BLaER1 treated with 17β-estradiol and CSF1 and Interleukin-3, amounts not matched to agents 10 nM and 100 nM (cell line): ENCODE data around the gene HOXB6.

ENCODE experiments used
- H3K27ac ChIP-seq, 11 experiments: shearing (Covaris generic); formaldehyde crosslinking; 2 replicates each; pipeline ENCODE4 v1.8.1; 2022
- H3K27me3 ChIP-seq, 11 experiments: shearing (Covaris generic); formaldehyde crosslinking; 2 replicates each; pipeline ENCODE4 v1.8.1; 2022
- H3K36me3 ChIP-seq, 11 experiments: shearing (Covaris generic); formaldehyde crosslinking; 2 replicates each; pipeline ENCODE4 v1.8.1; 2022
- H3K4me1 ChIP-seq, 10 experiments: shearing (Covaris generic); formaldehyde crosslinking; 2 replicates each; pipeline ENCODE4 v1.8.1; 2022
- H3K4me2 ChIP-seq, 11 experiments: shearing (Covaris generic); formaldehyde crosslinking; 2 replicates each; pipeline ENCODE4 v1.8.1; 2022
- H3K4me3 ChIP-seq, 10 experiments: shearing (Covaris generic); formaldehyde crosslinking; 2 replicates each; pipeline ENCODE4 v1.8.1; 2022
- H3K9ac ChIP-seq, 11 experiments: shearing (Covaris generic); formaldehyde crosslinking; 2 replicates each; pipeline ENCODE4 v1.8.1; 2022
- H3K9me3 ChIP-seq, 11 experiments: shearing (Covaris generic); formaldehyde crosslinking; replicated peaks in 1 of 11; 2 replicates each; pipeline ENCODE4 v1.8.1; 2022
- H4K20me1 ChIP-seq, 11 experiments: shearing (Covaris generic); formaldehyde crosslinking; 2 replicates each; pipeline ENCODE4 v1.8.1; 2022
- Cebpa-rat ChIP-seq, 11 experiments: shearing (Covaris generic); IDR thresholded peaks; 2 replicates each; pipeline ENCODE4 v1.8.1; 2022

Gene HOXB6

GRCh38 chr17:48590607-48591161 is 14.1 kb downstream of the HOXB6 start:
- TF ChIP-seq Cebpa-rat (IDR thresholded peaks at IDR 0.05), result no peak
- H3K9ac ChIP-seq, result no peak overlapping the region
- H3K4me1 ChIP-seq, result peaks cover 9 to 34% (median 20%) of the 10 kb centered on the region in 10 experiments; a peak in 18 of 20 replicates
- no peaks in the 10 kb centered on the region for H3K9me3 ChIP-seq
- H3K4me2 ChIP-seq, result no peak overlapping the region
- no peaks in the 10 kb centered on the region for H3K36me3 ChIP-seq
- no peak overlapping the region for H3K4me3 ChIP-seq
- peaks cover 0 to 96% (median 89%) of the 10 kb centered on the region in 11 experiments; a peak in 19 of 22 replicates for H4K20me1 ChIP-seq
- H3K27ac ChIP-seq, result no peak overlapping the region
- H3K27me3 ChIP-seq, result peaks cover 98 to 100% (median 100%) of the 10 kb centered on the region in 11 experiments

GRCh38 chr17:48589831-48590606 is 14.8 kb downstream of the HOXB6 start, which contains the start of gene HOXB3:
Gene HOXB3, minus strand, starts transcription at chr17:48590241. Its CDS starts 37,767 bp downstream, at chr17:48552474.
- no peaks in the 10 kb centered on the region for H3K9me3 ChIP-seq
- H3K4me1 ChIP-seq, result peaks cover 11 to 37% (median 22%) of the 10 kb centered on the region in 10 experiments; a peak in 18 of 20 replicates
- peak within 1 kb of the TSS in 1 of 11 experiments; percentile 11; a peak in 1 of 22 replicates for H3K4me2 ChIP-seq
- H3K9ac ChIP-seq, result no peak within 1 kb of the TSS
- peaks cover 98 to 100% (median 100%) of the 10 kb centered on the region in 11 experiments for H3K27me3 ChIP-seq
- H3K27ac ChIP-seq, result no peak within 1 kb of the TSS
- no peak for TF ChIP-seq Cebpa-rat (IDR thresholded peaks at IDR 0.05)
- peaks cover 0 to 95% (median 89%) of the 10 kb centered on the region in 11 experiments; a peak in 19 of 22 replicates for H4K20me1 ChIP-seq
- no peaks in the 10 kb centered on the region for H3K36me3 ChIP-seq
- H3K4me3 ChIP-seq, result no peak within 1 kb of the TSS

- H4K20me1 ChIP-seq, result peaks cover 0 to 92% (median 84%) of the 10 kb centered on the region in 11 experiments; a peak in 19 of 22 replicates
- H3K9ac ChIP-seq, result no peak overlapping the region
- peaks cover 97 to 100% (median 100%) of the 10 kb centered on the region in 11 experiments for H3K27me3 ChIP-seq
- peaks cover 11 to 38% (median 22%) of the 10 kb centered on the region in 10 experiments; a peak in 18 of 20 replicates for H3K4me1 ChIP-seq
- no peak for TF ChIP-seq Cebpa-rat (IDR thresholded peaks at IDR 0.05)
- no peak overlapping the region for H3K4me2 ChIP-seq
- H3K36me3 ChIP-seq, result no peaks in the 10 kb centered on the region
- no peaks in the 10 kb centered on the region for H3K9me3 ChIP-seq
- H3K4me3 ChIP-seq, result no peak overlapping the region
- H3K27ac ChIP-seq, result no peak overlapping the region
Measured at GRCh38 chr17:48589060-48589830, 15.5 kb downstream of the HOXB6 start.

- Histone ChIP-seq H3K9ac (no peak overlapping the region), H3K36me3 (no peaks in the 10 kb centered on the region), H4K20me1 (peaks cover 0 to 96% (median 84%) of the 10 kb centered on the region in 11 experiments; a peak in 19 of 22 replicates), H3K9me3 (no peaks in the 10 kb centered on the region), H3K4me3 (no peak overlapping the region), H3K4me1 (peaks cover 11 to 38% (median 22%) of the 10 kb centered on the region in 10 experiments; a peak in 18 of 20 replicates), H3K4me2 (peak overlapping the region in 2 of 11 experiments; percentile 92 to 95; a peak in 2 of 22 replicates), H3K27me3 (peaks cover 99 to 100% (median 100%) of the 10 kb centered on the region in 11 experiments), H3K27ac (no peak overlapping the region)
- TF ChIP-seq Cebpa-rat (IDR thresholded peaks at IDR 0.05), result no peak
Measured at GRCh38 chr17:48588528-48588927, 16.3 kb downstream of the HOXB6 start.

- Histone ChIP-seq H3K27me3 (peaks cover 99 to 100% (median 100%) of the 10 kb centered on the region in 11 experiments), H3K4me3 (no peak overlapping the region), H3K27ac (no peak overlapping the region), H3K36me3 (no peaks in the 10 kb centered on the region), H3K9ac (no peak overlapping the region), H4K20me1 (peaks cover 0 to 96% (median 85%) of the 10 kb centered on the region in 11 experiments; a peak in 18 of 22 replicates), H3K9me3 (no peaks in the 10 kb centered on the region), H3K4me2 (peak overlapping the region in 4 of 11 experiments; percentile 36 to 96 (median 94); a peak in 8 of 22 replicates), H3K4me1 (peaks cover 11 to 33% (median 21%) of the 10 kb centered on the region in 10 experiments; a peak in 18 of 20 replicates)
- no peak for TF ChIP-seq Cebpa-rat (IDR thresholded peaks at IDR 0.05)
Measured at GRCh38 chr17:48588074-48588415, 16.7 kb downstream of the HOXB6 start.

- no peak for TF ChIP-seq Cebpa-rat (IDR thresholded peaks at IDR 0.05)
- Histone ChIP-seq H3K36me3 (no peaks in the 10 kb centered on the region), H3K27ac (no peak overlapping the region), H3K9ac (no peak overlapping the region), H4K20me1 (peaks cover 0 to 97% (median 85%) of the 10 kb centered on the region in 11 experiments; a peak in 18 of 22 replicates), H3K4me3 (peak overlapping the region in 1 of 10 experiments; percentile 22; a peak in 1 of 20 replicates), H3K9me3 (no peaks in the 10 kb centered on the region), H3K4me2 (peak overlapping the region in 7 of 11 experiments; percentile 12 to 96 (median 55); a peak in 13 of 22 replicates), H3K27me3 (peaks cover 99 to 100% (median 100%) of the 10 kb centered on the region in 11 experiments), H3K4me1 (peaks cover 11 to 32% (median 20%) of the 10 kb centered on the region in 10 experiments; a peak in 18 of 20 replicates)
Measured at GRCh38 chr17:48587276-48588073, 17.3 kb downstream of the HOXB6 start.

- peak overlapping the region in 7 of 10 experiments; percentile 47 to 65 (median 52); a peak in 8 of 20 replicates for H3K4me3 ChIP-seq
- peaks cover 0 to 97% (median 86%) of the 10 kb centered on the region in 11 experiments; a peak in 18 of 22 replicates for H4K20me1 ChIP-seq
- H3K4me1 ChIP-seq, result peaks cover 11 to 40% (median 22%) of the 10 kb centered on the region in 10 experiments; a peak in 18 of 20 replicates
- no peaks in the 10 kb centered on the region for H3K36me3 ChIP-seq
- no peak overlapping the region for H3K9ac ChIP-seq
- H3K4me2 ChIP-seq, result peak overlapping the region; percentile 63 to 96 (median 83); a peak in 18 of 22 replicates
- TF ChIP-seq Cebpa-rat (IDR thresholded peaks at IDR 0.05), result no peak
- H3K27me3 ChIP-seq, result peaks cover 99 to 100% (median 100%) of the 10 kb centered on the region in 11 experiments
- H3K27ac ChIP-seq, result no peak overlapping the region
- no peaks in the 10 kb centered on the region for H3K9me3 ChIP-seq
Measured at GRCh38 chr17:48586355-48587258, 18.2 kb downstream of the HOXB6 start.
